Fibroblast of peridontal ligament (primary cell): ENCODE data around the gene NAA25.
"Not testable (repeated sequence)": the region's sequence is repeated elsewhere in the genome, so short reads cannot be mapped to it uniquely, and the experiment has no call there.

ENCODE experiments used
- DNase-seq: peaks from one replicate; pipeline ENCODE4 v3.0.0-alpha.2; 2010; ENCODE audit errors: extremely low read depth

The NAA25 gene

DNA sequence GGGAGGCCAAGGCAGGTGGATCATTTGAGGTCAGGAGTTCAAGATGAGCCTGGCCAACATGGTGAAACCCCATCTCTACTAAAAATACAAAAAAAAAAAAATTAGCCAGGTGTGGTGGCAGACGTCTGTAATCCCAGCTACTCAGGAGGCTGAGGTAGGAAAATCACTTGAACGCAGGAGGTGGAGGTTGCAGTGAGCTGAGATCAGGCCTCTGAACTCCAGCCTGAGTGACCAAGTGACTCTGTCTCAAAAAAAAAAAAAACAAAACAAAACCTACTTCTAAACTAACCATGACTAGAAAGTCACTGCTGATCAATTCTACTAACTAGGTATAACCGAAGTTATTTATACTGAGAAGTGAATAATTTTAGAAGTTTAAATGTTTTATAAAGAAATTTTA, 99.0 kb downstream of the NAA25 start:
- DNase-seq, result not testable (repeated sequence)

DNA sequence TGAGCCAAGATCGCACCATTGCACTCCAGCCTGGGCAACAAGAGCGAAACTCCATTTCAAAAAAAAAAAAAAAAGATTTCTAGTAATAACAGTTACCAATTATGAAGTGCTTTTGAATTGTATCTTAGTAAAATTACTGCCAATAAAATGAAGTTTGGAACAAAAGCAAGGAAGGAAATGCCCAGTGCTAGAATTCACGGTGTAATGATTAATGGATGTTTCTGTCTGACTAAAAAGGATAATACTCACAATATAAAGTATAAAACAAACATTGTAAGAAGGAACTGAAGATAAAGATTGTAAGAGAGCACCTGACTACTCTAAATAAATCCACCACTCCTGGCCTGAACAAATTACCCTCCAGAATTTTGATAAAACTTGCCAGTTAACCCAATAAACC, 99.7 kb downstream of the NAA25 start:
- no peak for DNase-seq

DNA sequence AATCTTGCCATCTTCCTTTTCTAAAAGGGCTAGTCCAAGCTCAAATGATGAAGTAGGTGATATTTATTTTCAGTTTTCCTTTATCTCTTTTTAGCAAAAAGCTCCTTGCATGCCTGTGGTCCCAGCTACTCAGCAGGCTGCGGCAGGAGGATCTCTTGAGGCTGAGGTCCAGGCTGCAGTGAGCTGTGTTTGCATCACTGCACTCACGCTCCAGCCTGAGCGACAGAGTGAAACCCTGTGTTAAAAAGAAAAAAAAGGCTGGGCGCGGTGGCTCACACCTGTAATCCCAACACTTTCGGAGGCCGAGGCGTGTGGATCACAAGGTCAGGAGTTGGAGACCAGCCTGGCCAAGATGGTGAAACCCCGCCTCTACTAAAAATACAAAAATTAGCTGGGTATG, 100.6 kb downstream of the NAA25 start:
- DNase-seq, result peak; percentile 25

DNA sequence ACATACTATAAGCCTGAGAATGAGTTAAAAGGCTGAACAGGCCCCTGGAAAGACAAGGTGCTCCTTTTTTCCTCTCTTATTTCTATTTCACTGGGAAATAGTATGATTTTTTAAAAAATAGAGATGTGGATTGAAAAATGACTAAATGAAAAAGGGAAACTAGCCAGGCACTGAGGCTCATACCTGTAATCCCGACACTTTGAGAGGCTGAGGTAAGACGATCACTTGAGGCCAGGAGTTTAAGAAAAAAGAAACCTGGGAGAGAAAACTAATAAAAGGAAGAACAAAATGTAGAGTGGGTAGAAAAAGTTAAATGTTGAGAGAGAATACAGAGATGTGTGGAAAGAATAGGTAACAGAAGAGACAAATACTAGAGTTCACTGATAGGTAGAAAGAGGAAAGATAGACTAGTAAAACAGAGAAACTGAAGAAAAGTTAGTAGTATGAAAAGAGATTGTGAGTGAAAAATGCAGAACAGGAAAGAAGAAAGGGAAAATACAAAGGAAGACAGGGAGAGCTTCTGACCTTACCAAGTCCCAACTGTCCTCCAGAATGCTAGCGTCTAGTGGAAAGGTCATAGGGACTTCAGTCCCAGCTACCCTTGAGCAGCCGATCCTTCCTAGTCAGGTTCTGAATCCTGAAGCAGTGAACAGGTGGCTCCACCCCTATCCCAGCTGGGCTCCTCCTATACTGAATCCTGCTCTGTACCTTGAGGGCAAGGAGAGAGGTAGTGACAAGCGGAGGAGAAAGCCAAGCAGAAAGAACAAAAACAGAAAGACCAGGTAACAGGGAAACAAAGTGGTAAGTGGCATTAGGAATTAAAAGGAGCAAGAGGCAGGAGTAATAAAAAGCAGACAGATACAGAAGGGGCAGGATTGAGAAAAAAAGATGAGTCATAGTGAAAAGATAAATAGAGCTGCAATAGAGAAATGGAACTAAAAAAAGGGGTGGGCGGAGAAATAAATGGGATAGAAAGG, 102.9 kb downstream of the NAA25 start:
- DNase-seq, result peak; percentile 44

DNA sequence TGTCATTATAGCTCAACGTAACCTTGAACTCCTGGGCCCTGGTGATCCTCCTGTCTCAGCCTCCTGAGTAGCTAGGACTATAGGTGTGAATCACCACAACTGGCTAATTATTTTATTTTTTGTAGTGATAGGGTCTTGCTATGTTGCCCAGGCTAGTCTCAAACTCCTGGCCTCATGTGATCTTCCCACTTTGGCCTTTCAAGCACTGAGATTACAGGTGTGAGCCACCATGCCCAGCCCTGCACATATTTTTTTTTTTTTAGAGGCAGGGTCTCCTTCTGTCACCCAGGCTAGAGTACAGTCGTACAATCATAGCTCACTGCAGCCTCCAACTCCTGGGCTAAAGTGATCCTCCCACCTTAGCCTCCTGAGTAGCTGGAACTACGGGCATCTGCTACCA, 104.5 kb downstream of the NAA25 start:
- DNase-seq, result no peak

DNA sequence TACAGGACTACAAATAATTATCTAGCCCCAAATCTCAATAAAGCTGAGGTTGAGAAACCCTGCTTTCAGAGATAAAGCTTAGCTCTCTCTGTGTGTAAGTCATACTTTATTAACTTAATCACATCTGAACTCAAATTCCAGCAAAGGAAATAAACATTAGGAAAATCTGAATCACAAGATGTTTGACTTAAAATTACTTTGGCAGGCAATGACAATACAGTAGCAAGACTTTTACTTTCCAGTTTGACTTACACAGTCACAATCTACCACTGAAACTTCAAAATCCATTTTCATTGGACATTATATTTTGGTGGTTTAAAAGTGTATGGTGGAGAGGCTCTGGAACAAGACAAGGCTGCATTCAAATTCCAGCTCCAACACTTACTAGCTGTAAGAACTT, 107.0 kb downstream of the NAA25 start:
- DNase-seq, result peak; percentile 60

DNA sequence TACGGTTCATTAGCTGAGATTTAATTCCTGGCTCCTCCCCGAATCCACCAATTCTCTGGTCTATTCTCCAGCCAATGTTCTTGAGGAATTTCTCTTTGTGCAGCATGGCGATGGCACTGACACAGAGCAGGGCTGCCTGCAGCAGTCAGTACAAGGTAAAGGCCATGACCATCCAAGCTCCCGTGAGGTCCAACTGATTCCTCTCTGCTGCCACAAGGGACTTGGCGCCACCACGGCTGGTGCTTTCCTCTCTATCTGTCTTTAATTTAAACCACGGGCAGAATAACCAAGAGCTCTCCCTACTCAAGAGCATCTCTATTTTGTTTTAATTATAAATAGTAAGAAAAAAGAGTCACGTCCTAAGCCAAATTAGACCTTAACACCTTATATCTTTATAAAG, 107.8 kb downstream of the NAA25 start:
- no peak for DNase-seq

DNA sequence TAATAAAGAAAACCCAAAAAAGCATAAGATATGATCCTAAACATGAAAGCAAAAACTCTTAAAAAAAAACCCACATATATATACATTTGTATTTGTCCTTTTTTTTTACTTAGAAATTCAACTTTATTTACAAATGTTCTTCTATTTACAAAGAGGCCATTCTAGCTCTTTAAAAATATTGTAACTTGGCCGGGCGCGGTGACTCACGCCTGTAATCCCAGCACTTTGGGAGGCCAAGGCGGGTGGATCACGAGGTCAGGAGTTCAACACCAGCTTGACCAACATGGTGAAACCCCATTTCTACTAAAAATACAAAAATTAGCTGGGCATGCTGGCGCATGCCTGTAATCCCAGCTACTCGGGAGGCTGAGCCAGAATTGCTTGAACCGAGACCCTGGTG, 109.5 kb downstream of the NAA25 start:
- not testable (repeated sequence) for DNase-seq

DNA sequence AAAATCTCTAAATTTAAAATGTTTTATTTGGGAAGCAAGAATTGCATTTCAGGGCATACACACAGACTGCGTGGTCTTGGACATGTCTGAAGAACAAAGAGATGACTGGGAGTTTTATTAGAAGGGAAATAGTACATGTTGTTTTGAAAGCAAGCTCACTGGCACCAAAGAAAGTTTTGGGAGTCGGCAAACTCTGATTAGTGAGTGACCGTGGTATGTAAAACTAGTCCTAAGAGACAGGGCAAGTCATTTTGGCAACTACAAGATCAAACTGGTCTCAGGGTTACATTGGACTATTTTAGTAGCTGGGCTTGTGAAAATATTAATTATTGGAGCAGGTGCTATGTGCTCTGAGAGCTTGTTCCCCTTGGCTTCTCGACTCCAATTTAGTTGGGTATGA, 110.6 kb downstream of the NAA25 start:
- DNase-seq, result no peak

DNA sequence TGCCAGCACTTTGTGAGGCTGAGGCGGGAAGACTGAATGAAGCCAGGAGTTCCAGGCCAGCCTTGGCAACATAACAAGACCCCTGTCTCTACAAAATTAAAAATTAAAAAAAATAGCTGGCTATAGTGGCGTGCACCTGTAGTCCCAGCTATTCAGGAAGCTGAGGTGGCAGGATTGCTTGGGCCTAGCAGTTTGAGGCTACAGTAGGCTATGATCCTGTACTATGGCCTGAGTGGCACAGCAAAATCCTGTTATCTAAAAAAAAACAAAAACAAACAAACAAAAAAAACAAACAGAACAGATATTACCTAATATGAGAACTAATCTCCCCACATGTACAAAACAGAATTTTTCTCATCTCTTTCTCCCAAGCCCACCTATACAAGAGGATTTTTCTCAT, 111.3 kb downstream of the NAA25 start:
- no peak for DNase-seq

DNA sequence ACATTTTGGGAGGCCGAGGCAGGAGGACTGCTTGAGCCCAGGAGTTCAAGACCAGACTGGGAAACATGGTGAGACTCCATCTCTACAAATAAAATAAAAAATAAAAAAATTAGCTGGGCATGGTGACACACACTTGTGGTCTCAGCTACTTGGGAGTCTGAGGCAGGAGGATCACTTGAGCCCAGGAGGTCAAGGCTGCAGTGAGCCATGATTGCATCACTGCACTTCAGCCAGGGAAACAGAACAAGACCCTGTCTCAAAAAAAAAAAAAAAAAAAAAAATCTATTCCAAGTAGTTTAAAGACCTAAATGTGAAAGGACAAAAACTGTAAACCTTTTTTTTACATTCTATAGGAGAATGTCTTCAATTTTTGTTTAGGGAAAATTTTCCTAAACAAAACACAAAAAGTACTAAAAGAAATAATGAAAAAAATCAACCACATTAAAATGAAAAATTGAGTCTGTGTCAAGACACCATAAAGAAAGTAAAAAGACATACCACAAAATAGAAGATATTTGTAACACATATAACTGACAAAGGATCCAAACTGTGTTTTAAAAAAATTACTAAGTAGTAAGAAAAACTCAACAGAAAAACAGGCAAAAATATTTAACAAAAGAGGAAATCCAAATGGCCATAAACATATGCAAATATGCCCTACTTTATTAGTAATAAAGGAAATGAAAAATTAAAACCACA, 112.7 kb downstream of the NAA25 start:
- no peak for DNase-seq

DNA sequence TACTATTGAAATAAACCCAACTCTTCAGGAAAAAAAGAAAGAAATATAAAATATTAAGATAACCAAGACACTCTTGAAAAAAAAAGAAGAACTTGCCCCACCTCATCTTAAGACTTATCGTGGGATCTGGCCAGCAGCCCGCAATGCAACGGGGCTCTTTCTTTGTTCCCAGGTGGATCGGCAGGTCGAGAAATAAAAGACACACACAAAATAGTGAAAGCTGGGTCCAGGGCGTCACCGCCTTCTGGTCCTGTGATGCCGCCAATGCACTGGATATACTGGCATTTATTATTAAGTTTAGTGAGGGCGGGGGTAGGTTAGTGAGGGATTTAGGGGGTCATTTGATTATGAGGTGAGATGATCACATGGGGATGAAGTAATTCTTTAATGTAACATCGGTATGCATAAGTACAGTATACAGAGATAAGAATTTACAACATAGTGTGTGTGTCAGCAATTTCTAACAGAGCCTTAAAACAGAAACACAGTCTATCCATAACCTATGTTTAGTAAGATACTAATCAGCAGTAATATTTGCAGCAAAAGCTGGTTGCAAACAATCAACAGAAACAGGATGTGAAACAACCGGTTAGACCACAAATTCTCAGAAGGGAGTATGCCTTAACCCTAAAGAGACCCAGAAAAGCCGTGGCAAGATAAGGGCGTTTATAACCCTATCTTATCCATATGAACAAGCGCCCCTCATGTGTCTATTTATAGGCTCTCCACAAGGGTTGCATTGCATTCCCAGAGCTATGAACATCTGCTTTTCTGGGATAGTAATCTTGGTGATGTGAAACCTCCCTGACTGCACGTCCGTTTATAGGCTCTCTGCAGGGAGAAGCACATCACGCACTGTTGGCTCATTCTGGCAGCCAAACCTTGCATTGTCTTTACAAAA, 114.1 kb downstream of the NAA25 start:
- DNase-seq, result not testable (repeated sequence)

DNA sequence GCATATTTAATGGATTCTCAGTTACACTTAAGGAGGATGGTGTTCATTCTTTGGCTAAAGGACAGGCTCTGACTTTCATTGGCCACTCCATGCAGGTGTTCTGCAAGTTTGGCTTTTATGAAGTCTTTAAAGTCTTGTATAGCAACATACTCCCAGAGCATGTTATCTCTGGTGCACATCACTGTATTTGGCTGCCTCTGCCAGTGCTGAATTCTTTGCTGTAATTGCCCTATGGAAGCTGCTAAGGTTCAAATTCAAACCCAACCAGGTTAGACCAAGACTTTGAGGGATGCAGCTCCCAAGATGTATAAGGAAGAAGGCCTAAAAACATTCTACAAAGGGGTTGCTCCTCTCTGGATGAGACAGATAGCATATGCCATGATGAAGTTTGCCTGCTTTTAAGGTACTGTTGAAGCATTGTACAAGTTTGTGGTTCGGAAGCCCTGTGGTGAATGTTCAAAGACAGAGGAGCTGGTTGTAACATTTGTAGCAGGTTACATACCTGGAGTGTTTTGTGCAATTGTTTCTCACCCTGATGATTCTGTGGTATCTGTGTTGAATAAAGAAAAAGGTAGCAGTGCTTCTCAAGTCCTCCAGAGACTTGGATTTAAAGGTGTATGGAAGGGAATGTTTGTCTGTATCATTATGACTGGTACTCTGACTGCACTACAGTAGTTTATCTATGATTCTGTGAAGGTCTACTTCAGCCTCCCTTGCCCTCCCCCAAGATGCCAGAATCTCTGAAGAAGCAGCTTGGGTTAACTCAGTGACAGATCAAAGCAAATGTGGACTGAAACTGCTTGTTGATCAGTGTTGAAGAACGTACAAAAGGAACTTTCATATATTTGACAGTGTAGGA, 115.1 kb downstream of the NAA25 start:
- DNase-seq, result no peak

DNA sequence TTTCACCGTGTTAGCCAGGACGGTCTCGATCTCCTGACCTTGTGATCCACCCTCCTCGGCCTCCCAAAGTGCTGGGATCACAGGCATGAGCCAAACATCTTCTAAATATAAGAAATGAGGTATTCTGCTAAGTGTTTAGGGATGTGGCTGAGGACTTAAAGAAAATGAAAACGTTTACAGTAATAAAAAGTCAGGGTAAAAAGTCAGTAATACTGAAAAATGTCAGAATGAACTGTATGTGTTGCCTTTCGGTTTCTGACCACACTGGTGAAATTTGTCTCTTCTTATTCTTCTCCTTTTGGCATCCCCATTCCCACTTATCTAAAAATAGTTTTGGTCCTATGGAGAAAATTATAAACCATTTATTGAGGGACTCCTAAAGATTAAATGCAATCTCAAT, 116.1 kb downstream of the NAA25 start:
- no peak for DNase-seq

DNA sequence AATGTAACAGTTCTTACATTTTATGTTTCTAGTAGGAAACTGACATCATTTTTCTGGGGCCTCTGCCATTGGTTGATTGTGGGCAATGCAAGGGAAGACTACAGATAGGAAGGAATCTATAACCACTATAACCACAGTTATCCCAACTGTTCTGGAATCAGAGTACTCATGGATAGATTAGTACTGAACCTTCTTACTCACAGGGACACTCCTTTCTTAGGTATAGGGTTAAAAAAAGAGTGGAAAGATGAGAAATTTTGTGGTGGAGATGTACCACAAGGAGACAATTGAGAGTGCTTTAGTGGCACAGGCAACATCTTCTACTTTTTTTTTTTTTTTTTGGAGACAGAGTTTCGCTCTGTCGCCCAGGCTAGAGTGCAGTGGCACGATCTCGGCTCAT, 116.6 kb downstream of the NAA25 start:
- peak; percentile 52 for DNase-seq

DNA sequence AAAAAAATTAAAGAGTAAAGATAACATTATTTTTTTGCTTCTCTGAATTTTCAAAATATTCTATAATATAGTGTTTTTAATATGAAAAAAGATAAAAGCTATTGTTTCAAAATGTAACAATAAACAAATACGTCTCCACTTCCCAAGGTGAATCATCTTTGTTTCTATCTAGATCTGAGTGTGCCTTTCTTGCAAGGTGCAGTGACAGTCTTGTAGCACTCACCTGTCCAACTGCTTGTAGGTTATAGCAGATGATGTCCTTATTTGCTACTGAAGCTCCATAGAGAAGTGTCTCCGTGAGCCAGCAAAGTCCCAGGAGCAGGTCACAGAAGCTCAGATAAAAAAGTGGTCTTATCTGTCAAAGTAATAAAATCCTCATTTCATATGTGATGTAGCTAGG, 117.0 kb downstream of the NAA25 start:
- no peak for DNase-seq

DNA sequence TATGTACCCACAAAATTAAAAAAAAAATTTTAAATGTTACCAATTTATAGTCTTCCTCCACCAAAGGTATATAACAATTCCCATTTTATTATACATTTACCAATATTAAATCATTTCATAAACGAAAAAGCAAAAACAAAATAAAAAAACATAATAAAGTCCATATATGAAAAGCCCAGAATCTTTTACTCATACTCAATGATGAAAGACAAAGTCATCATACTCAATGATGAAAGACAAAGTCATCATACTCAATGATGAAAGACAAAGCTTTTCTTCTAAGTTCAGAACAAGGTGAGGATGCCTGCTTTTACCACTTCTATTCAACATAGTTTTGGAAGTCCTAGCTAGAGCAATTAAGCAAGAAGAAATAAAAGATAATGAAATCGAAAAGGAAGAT, 123.8 kb downstream of the NAA25 start:
- no peak for DNase-seq

DNA sequence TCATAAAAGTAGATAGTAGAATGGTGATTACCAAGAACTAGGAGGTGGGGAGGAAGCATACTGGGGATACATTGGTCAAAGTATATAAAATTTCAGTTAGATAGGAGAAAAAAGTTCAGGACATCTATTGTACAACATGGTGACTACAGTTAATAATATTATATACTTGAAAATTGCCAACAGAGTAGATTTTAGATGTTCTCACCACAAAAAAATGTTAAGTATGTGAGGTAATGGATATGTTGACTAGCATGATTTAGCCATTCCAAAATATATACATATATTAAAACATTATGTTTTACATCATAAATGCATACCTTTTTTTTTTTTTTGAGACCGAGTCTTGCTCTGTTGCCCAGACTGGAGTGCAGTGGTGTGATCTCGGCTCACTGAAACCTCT, 126.6 kb downstream of the NAA25 start:
- peak; percentile 5 for DNase-seq

DNA sequence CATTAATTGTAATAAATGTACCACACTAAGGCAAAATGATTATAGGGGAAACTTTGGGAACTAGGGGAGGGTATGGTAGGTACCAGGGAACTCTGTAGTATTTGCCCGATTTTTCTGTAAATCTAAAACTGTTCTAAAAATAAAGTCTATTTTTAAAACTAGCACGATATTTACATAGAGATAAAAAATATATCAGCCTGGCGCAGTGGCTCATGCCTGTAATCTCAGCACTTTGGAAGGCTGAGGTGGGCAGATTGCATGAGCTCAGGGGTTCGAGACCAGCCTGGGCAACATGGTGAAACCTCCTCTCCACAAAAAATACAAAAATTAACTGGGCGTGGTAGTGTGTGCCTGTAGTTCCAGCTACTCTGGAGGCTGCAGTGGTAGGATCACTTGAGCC, 128.0 kb downstream of the NAA25 start:
- no peak for DNase-seq

DNA sequence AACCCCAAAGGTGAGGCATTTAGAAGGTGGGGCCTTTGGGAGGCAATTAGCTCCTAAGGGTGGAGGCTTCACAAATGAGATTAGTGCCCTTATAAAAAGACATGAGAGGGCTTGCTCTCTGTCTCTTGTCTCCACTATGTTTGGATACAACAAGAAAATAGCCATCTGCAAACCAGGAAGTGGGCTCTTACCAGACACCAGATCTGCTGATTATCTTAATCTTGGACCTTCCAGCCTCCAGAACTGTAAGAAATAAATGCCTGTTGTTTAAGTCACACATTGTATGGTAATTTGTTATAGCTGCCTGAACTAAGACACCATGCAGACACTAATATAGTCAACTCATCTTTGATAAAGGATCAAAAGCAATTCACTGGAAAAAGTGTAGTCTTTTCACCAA, 130.0 kb downstream of the NAA25 start:
- DNase-seq, result no peak

DNA sequence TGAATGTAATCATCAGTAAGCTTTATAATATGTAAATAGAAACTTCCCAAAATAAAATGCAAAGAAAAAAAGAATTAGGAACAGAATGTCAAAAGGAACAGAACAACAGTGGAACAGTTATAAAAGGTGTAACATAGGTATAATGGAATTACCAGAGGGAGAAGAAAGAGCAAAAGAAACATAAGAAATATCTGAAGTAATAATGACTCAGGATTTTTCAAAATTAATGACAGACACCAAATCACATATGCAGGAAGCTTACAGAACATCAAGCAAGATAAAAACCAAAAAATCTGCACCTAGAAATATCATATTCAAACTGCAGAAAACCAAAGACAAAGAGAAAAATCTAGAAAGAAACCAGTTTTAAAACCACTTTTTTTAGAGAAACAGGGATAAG, 131.7 kb downstream of the NAA25 start:
- DNase-seq, result no peak
